Activated naive CD8-positive, alpha-beta T cell treated with anti-CD3 and anti-CD28 coated beads, Interleukin-2, amount 10 ng/mL, durations not matched to agents 7 days and 5 days (primary cell): ENCODE data around the gene MARS2. TPM values are rescaled to one million over a fixed set of nuclear protein-coding genes. Genes with fewer than 3 reads are reported as not detected.
"Not testable (repeated sequence)": the region's sequence is repeated elsewhere in the genome, so short reads cannot be mapped to it uniquely, and the experiment has no call there.

Experiments
- ATAC-seq: fragments of 150-1000 bp; cut with Tn5 transposase; one replicate; pipeline ENCODE4 v1.10.0; 2021; ENCODE audit warnings: low read depth, moderate library complexity
- POLR2A ChIA-PET: fragments of 350-600 bp; sonication (Branson Sonifier 250); formaldehyde crosslinking; loops from one replicate; lab custom pipeline; 2021; ENCODE audit warnings: antibody characterized with exemption; lab: Charles Lee
- DNase-seq: peaks from one replicate; pipeline ENCODE4 v3.0.0; 2021
- H3K27ac Mint-ChIP-seq: one replicate; pipeline ENCODE4 v1.8.0; 2022; ENCODE audit warnings: mild to moderate bottlenecking, mixed read lengths
- H3K27me3 Mint-ChIP-seq: one replicate; pipeline ENCODE4 v1.8.0; 2022; ENCODE audit warnings: mild to moderate bottlenecking, moderate library complexity, mixed read lengths
- H3K36me3 Mint-ChIP-seq: one replicate; pipeline ENCODE4 v1.8.0; 2021; ENCODE audit warnings: mild to moderate bottlenecking, mixed read lengths
- H3K4me1 Mint-ChIP-seq: one replicate; pipeline ENCODE4 v1.8.0; 2021; ENCODE audit warnings: mixed read lengths
- H3K4me3 Mint-ChIP-seq: one replicate; pipeline ENCODE4 v1.8.0; 2022; ENCODE audit warnings: mild to moderate bottlenecking, moderate library complexity, mixed read lengths
- H3K9me3 Mint-ChIP-seq: one replicate; pipeline ENCODE4 v1.8.0; 2021; ENCODE audit warnings: mixed read lengths
- total RNA-seq, 2 experiments: library from RNA; stranded (reverse); gene quantifications; one replicate each; pipeline ENCODE4 v1.2.3, GENCODE V29; 2021

Gene MARS2
- total RNA-seq, 2 experiments from 2014 or later, result 13.7 to 16.0 TPM

DNA sequence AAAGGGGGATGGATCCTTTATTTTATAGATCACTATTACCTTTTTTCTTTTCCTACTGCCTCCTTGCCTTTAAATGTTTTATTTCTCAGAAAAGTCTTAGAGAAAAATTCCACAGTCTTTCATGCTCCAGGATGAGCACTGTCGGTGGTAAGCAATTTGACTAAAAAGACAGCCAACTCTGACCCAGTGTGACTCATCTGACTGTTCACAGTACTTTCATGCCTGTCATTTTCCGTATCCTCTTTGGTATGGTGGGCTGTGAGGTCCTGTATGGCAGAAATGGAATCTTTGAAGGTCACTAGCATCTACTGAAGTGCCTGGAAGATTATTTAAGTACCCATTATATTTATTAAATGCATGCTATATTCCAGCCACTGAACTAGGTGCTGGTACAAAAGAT is 27.7 kb upstream of the MARS2 start:
- Mint-ChIP-seq H3K4me3 (no peak overlapping the region), H3K27ac (no peak overlapping the region), H3K27me3 (peaks cover 18% of the 10 kb centered on the region), H3K36me3 (peaks cover 2% of the 10 kb centered on the region), H3K4me1 (peaks cover 1% of the 10 kb centered on the region), H3K9me3 (peaks cover 2% of the 10 kb centered on the region)
- ATAC-seq (no peak), DNase-seq (no peak)
- POLR2A ChIA-PET, result no interaction called here

DNA sequence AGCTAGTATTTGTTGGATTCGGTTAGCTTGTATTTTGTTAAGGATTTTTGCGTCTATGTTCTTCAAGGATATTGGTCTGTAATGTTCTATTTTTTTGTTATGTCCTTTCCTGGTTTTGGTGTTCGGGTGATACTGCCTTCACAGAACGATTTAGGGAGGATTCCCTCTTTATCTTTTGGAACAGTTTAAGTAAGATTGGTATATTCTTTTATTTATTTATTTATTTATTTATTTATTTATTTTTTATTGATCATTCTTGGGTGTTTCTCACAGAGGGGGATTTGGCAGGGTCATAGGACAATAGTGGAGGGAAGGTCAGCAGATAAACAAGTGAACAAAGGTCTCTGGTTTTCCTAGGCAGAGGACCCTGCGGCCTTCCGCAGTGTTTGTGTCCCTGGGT is 10.0 kb upstream of the MARS2 start:
- H3K36me3 Mint-ChIP-seq, H3K27me3 Mint-ChIP-seq, POLR2A ChIA-PET, H3K4me3 Mint-ChIP-seq, ATAC-seq, H3K27ac Mint-ChIP-seq, DNase-seq, H3K9me3 Mint-ChIP-seq: not testable (repeated sequence)
- H3K4me1 Mint-ChIP-seq, result peaks cover 10% of the 10 kb centered on the region

DNA sequence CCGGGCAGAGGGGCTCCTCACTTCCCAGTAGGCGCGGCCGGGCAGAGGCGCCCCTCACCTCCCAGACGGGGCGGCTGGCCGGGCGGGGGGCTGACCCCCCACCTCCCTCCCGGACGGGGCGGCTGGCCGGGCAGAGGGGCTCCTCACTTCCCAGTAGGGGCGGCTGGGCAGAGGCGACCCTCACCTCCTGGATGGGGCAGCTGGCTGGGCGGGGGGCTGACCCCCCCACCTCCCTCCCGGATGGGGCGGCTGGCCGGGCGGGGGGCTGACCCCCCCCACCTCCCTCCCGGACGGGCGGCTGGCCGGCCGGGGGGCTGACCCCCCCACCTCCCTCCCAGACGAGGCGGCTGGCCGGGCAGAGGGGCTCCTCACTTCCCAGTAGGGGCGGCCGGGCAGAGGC is 9.2 kb upstream of the MARS2 start:
- ATAC-seq, POLR2A ChIA-PET, H3K36me3 Mint-ChIP-seq, H3K27ac Mint-ChIP-seq, DNase-seq, H3K27me3 Mint-ChIP-seq, H3K4me3 Mint-ChIP-seq: not testable (repeated sequence)
- H3K4me1 Mint-ChIP-seq, result peaks cover 10% of the 10 kb centered on the region
- H3K9me3 Mint-ChIP-seq, result peaks cover 11% of the 10 kb centered on the region

DNA sequence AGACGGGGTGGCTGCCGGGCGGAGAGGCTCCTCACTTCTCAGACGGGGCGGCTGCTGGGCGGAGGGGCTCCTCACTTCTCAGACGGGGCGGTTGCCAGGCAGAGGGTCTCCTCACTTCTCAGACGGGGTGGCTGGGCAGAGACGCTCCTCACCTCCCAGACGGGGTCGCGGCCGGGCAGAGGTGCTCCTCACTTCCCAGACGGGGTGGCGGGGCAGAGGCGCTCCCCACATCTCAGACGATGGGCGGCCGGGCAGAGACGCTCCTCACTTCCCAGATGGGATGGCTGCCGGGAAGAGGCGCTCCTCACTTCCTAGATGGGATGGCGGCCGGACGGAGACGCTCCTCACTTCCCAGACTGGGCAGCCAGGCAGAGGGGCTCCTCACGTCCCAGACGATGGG is 8.6 kb upstream of the MARS2 start:
- H3K27me3 Mint-ChIP-seq, POLR2A ChIA-PET, H3K36me3 Mint-ChIP-seq, ATAC-seq, DNase-seq, H3K27ac Mint-ChIP-seq, H3K4me3 Mint-ChIP-seq: not testable (repeated sequence)
- peaks cover 10% of the 10 kb centered on the region for H3K4me1 Mint-ChIP-seq
- H3K9me3 Mint-ChIP-seq, result peaks cover 11% of the 10 kb centered on the region

DNA sequence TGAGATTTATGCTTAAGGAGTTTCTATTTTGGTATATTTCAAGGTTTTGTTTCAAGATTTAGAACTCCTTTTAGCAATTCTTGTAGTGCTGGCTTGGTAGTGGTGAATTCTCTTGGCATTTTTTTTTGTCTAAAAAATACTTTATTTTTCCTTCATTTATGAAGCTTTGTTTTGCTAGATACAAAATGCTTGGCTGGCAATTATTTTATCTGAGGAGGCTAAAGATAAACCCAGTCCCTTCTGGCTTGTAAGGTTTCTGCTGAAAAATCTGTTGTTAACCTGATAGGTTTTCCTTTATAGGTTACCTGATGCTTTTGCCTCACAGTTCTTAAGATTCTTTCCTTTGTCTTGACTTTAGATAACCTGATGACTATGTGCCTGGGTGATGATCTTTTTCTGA is 5.4 kb upstream of the MARS2 start:
- not testable (repeated sequence) for H3K4me3 Mint-ChIP-seq, H3K36me3 Mint-ChIP-seq, ATAC-seq, H3K27me3 Mint-ChIP-seq, DNase-seq, H3K27ac Mint-ChIP-seq
- Mint-ChIP-seq H3K4me1 (peaks cover 14% of the 10 kb centered on the region), H3K9me3 (peaks cover 10% of the 10 kb centered on the region)
- POLR2A ChIA-PET, result interaction anchor here (0.6 kb wide), 1 partner anchor 145 kb away, joined by 3 read pairs; no protein-coding TSS in a partner anchor

DNA sequence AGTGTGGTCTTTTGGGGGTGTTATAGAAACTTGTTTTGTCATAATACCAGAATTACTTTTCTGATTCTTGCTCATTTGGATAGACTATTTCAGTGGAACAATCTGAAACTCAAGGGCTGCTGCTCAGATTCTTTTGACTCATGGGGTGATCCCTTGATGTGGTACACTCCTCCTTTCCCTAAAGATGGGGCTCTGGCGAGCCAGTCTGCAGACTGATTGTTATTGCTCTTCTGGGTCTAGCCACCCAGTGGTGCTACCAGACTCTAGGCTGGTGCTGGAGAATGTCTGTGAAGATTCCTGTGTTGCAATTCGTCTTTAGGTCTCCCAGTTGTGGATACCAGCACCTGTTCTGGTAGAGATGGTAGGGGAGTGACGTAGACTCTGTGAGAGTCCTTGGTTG is 4.2 kb upstream of the MARS2 start:
- Mint-ChIP-seq H3K4me3 (no peak overlapping the region), H3K27me3 (no peaks in the 10 kb centered on the region), H3K4me1 (peaks cover 14% of the 10 kb centered on the region), H3K9me3 (peaks cover 7% of the 10 kb centered on the region), H3K36me3 (peaks cover 6% of the 10 kb centered on the region), H3K27ac (no peak overlapping the region)
- ATAC-seq (no peak), DNase-seq (no peak)
- POLR2A ChIA-PET, result no interaction called here

DNA sequence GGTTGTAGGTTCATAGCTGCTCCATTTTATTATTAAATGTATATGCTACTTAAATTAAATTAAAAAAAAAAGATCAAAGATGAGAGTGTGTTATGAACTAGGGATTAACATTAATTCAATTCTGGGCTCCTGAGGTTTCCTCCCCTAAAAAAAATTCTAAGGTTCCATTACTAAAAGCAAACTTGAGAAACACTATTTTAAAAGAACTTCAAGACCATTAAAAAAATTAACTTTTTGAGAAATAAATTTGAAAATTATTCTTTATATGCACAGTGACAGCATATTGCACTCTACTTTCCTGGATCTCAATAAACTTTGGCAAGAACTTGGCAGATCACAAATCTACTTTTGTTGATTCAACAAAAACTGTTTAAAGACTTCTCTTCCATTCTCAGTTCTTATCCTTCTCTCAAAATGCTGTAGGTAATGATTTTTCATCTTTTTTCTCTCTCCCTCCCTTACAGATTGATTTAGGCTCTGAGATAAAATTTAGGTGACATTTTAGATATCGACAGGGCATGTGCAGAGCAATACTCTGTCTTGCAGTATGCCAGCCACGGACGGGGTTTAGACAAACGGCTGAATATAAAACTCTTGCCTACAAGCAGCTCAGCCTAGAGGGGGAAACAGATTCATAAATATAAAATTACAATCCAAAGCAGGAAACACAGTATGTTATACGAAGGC is 592 bp upstream of the MARS2 start:
- Mint-ChIP-seq H3K4me3 (peak overlapping the region; percentile 89), H3K4me1 (peaks cover 30% of the 10 kb centered on the region), H3K27ac (peak overlapping the region; percentile 94), H3K36me3 (peaks cover 12% of the 10 kb centered on the region), H3K27me3 (no peaks in the 10 kb centered on the region), H3K9me3 (peaks cover 4% of the 10 kb centered on the region)
- ATAC-seq, result peak; percentile 39
- POLR2A ChIA-PET, result interaction anchor here (0.9 to 2.6 kb wide), 5 partner anchors 11 to 274 kb away, joined by 3 to 18 read pairs (median 6); partner anchors contain the start of genes HSPD1, HSPE1, MOB4 and SF3B1
- DNase-seq, result no peak

DNA sequence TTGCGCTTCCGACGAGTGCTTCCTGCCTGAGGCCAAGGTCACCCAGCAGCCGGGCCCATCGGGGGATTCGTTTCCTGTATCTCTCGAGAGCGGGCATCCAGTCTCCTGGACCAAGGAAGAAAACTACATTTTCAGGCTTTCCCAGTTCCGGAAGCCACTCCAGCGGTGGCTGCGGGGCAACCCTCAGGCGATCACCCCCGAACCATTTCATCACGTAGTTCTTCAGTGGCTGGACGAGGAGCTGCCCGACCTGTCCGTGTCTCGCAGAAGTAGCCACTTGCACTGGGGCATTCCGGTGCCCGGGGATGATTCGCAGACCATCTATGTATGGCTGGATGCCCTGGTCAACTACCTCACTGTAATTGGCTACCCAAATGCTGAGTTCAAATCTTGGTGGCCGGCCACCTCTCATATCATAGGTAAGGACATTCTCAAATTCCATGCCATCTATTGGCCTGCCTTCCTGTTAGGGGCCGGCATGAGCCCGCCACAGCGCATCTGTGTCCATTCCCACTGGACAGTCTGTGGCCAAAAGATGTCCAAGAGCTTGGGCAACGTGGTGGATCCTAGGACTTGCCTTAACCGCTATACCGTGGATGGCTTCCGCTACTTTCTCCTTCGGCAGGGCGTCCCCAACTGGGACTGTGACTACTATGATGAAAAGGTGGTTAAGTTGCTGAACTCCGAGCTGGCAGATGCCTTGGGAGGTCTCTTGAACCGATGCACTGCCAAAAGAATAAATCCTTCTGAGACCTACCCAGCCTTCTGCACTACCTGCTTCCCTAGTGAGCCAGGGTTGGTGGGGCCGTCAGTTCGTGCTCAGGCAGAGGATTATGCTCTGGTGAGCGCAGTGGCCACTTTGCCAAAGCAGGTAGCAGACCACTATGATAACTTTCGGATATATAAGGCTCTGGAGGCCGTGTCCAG is 1.0 kb downstream of the MARS2 start:
- H3K27me3 Mint-ChIP-seq, result no peaks in the 10 kb centered on the region
- ATAC-seq (no peak), DNase-seq (no peak)
- H3K4me1 Mint-ChIP-seq, result peaks cover 39% of the 10 kb centered on the region
- H3K27ac Mint-ChIP-seq, result peak overlapping the region; percentile 88
- POLR2A ChIA-PET, result interaction anchor here (0.9 to 2.6 kb wide), 6 partner anchors 190 to 276 kb away, joined by 3 to 18 read pairs (median 4); partner anchors contain the start of genes HSPD1, HSPE1, MOB4 and SF3B1
- peaks cover 2% of the 10 kb centered on the region for H3K9me3 Mint-ChIP-seq
- peak overlapping the region; percentile 83 for H3K4me3 Mint-ChIP-seq
- H3K36me3 Mint-ChIP-seq, result peaks cover 12% of the 10 kb centered on the region

DNA sequence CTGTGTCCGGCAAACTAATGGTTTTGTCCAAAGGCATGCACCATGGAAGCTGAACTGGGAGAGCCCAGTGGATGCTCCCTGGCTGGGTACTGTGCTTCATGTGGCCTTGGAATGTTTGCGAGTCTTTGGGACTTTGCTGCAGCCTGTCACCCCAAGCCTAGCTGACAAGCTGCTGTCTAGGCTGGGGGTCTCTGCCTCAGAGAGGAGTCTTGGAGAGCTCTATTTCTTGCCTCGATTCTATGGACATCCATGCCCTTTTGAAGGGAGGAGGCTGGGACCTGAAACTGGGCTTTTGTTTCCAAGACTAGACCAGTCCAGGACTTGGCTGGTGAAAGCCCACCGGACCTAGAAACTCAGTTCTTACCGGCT is 1.7 kb downstream of the MARS2 start:
- ATAC-seq, result no peak

DNA sequence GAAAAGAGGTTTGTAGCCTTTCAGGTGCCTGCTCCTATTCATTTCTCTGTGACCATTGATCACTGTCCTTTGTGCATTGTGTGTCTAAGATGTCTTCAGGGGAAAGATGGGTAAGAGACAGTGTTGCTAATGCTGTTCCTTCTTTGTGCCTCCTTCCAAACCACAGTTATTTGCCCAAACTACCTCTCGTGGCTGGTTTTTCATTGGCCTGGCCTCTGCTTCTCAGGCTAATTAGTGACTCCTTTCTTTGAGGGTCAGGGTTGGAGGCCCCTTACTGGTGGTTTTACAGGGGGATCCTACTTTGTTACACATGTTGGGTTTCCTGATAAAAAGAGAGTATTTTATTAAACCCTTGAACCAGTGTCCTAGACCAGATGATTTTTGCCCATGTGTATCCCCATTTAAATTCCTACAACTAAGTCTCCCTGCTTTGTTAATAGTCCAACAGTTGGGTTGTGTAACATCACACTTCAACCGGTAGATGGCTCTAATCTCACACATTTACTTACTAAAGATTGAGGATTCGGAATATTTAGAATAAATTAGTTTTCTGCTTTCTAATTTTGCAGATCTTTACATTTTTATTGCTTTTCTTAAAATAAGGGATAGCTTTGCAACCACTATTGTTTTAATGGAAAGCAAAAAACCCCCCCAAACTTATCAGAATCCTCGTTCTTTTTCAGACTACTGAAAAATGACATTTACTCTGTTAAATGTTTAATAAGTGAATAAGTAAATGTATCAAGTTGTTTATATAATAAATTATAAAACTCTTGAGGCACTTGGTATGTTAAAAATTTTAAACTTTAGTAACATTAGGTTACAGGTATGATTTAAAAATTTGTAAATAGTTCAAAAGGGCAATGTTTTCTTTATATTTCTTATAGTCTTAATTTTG is 2.4 kb downstream of the MARS2 start:
- Mint-ChIP-seq H3K27me3 (no peaks in the 10 kb centered on the region), H3K4me3 (peak overlapping the region; percentile 83), H3K27ac (peak overlapping the region; percentile 50), H3K4me1 (peaks cover 41% of the 10 kb centered on the region), H3K36me3 (peaks cover 19% of the 10 kb centered on the region), H3K9me3 (peaks cover 1% of the 10 kb centered on the region)
- no peak for DNase-seq
- ATAC-seq, result no peak
- POLR2A ChIA-PET, result interaction anchor here (1.0 kb wide), 1 partner anchor 273 kb away, joined by 3 read pairs; the partner anchor contains the start of gene SF3B1

More for the DNA sequence above, 1.7 kb downstream of the MARS2 start:
- H3K27ac Mint-ChIP-seq, result no peak overlapping the region
- peak overlapping the region; percentile 83 for H3K4me3 Mint-ChIP-seq
- POLR2A ChIA-PET, result interaction anchor here (0.9 to 2.6 kb wide), 3 partner anchors 191 to 272 kb away, joined by 3 to 18 read pairs (median 3); partner anchors contain the start of genes HSPD1, MOB4 and SF3B1
- no peak for DNase-seq
- H3K9me3 Mint-ChIP-seq, result peaks cover 2% of the 10 kb centered on the region
- peaks cover 16% of the 10 kb centered on the region for H3K36me3 Mint-ChIP-seq
- H3K27me3 Mint-ChIP-seq, result no peaks in the 10 kb centered on the region
- H3K4me1 Mint-ChIP-seq, result peaks cover 39% of the 10 kb centered on the region

DNA sequence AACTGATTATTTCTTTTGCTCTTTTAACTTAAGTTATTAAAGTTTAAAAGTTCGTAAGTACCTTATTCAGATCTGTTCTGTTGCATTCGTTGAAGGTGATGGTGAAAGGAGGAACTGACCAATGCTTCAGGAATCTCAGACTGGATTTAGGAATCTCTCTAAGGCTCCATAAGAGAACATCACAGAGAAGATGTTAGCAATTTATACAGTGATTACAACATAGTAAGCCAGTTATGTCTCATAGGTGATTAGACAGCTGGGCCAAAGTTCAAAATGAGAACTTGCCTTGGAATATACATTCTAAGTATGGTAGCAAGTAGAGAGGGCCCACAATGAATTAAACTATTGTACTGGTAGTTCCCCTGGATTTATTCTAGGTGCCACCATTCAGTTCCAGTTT is 3.2 kb downstream of the MARS2 start:
- H3K4me3 Mint-ChIP-seq, result peak overlapping the region; percentile 41
- peaks cover 47% of the 10 kb centered on the region for H3K4me1 Mint-ChIP-seq
- no peaks in the 10 kb centered on the region for H3K9me3 Mint-ChIP-seq
- H3K27ac Mint-ChIP-seq, result no peak overlapping the region
- no peaks in the 10 kb centered on the region for H3K27me3 Mint-ChIP-seq
- DNase-seq, result no peak
- POLR2A ChIA-PET, result no interaction called here
- no peak for ATAC-seq
- H3K36me3 Mint-ChIP-seq, result peaks cover 27% of the 10 kb centered on the region

DNA sequence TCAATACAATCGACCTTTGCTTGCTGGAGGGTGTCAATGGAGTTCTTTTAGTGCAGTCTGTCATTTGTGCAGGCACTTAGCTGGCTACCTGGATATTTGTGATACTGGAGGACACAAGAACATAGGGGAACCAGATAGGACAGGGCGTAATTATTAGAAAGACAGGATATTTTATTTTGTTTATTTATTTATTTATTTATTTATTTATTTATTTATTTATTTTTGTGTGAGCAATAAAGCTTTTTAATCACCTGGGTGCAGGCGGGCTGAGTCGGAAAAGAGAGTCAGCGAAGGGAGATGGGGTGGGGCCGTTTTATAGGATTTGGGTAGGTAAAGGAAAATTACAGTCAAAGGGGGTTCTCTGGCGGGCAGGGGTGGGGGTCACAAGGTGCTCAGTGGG is 4.0 kb downstream of the MARS2 start:
- Mint-ChIP-seq H3K36me3 (peaks cover 27% of the 10 kb centered on the region), H3K4me1 (peaks cover 46% of the 10 kb centered on the region), H3K4me3 (peak overlapping the region; percentile 41)
- H3K27me3 Mint-ChIP-seq, ATAC-seq, H3K27ac Mint-ChIP-seq, DNase-seq, POLR2A ChIA-PET, H3K9me3 Mint-ChIP-seq: not testable (repeated sequence)
